ENCODE results near the gene ABAT.

ABAT gene

DNA sequence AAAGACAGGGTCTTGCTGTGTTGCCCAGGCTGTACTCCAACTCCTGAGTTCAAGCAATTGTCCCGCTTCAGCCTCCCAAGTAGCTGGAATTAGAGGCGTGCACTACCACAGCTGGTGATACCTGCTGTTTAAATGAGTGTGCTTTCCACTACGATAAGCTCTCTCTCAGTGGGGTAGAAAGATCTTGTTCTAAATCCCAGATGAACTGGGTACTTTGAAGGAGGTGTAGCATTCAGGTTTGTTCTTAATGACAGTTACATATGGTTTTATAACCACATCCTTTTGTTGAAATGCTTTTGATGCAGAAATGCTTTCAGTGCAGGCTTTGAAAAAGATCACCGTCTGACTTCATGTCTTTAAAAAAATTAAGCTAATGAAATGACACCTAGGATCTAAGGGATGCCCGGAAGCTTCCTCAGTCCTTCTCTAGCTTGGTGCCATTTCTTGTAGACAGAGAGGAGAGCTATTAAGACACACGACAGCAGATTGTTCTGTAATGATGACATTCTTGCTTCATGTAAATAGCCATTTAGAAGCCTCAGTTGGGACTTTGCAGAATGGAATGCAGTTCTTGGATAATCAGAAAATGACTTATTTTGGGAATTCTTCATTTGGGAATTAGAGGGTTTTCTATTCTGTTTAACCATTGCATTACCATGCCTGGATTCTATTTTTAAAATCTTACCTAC, 142.7 kb downstream of the ABAT start:
- H3K9me3 ChIP-seq (replicated peaks; ENCODE audit: insufficient read depth, low read length) = no peaks in the 10 kb centered on the region
- no peaks in the 10 kb centered on the region; the same call in 1 of the 2 replicates for H3F3A ChIP-seq (ENCODE audit: insufficient read depth, low read length)
- peaks cover 5% of the 10 kb centered on the region; the same call in 1 of the 2 replicates for H4K20me1 ChIP-seq (ENCODE audit: insufficient read depth, low read length)
- TF ChIP-seq EZH2 (optimal IDR thresholded peaks at IDR 0.05; ENCODE audit: low read depth, low read length) (no peak), EZH2phosphoT487 (IDR thresholded peaks at IDR 0.05; ENCODE audit: low read length) (no peak)
- TF ChIP-seq, protein P1, sequence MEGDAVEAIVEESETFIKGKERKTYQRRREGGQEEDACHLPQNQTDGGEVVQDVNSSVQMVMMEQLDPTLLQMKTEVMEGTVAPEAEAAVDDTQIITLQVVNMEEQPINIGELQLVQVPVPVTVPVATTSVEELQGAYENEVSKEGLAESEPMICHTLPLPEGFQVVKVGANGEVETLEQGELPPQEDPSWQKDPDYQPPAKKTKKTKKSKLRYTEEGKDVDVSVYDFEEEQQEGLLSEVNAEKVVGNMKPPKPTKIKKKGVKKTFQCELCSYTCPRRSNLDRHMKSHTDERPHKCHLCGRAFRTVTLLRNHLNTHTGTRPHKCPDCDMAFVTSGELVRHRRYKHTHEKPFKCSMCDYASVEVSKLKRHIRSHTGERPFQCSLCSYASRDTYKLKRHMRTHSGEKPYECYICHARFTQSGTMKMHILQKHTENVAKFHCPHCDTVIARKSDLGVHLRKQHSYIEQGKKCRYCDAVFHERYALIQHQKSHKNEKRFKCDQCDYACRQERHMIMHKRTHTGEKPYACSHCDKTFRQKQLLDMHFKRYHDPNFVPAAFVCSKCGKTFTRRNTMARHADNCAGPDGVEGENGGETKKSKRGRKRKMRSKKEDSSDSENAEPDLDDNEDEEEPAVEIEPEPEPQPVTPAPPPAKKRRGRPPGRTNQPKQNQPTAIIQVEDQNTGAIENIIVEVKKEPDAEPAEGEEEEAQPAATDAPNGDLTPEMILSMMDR (IDR thresholded peaks at IDR 0.05; ENCODE audit: low read length) = no peak
- H3K4me2 ChIP-seq (ENCODE audit: low read depth, low read length) = no peak overlapping the region
- H3K4me3 ChIP-seq (ENCODE audit: low read length) = no peak overlapping the region
- peaks cover 46% of the 10 kb centered on the region for H3K79me2 ChIP-seq (ENCODE audit: low read length)
- H2AFZ ChIP-seq (ENCODE audit: low read length) = no peak overlapping the region
- no peak overlapping the region for H3K27ac ChIP-seq (ENCODE audit: low read length)
- no peaks in the 10 kb centered on the region for H3K27me3 ChIP-seq (replicated peaks; ENCODE audit: insufficient read depth, low read length)
- no peaks in the 10 kb centered on the region for H3K9me2 ChIP-seq (replicated peaks; ENCODE audit: insufficient read depth, low read length)
- peak; percentile 11 for DNase-seq
- peaks cover 14% of the 10 kb centered on the region for H3K36me3 ChIP-seq (replicated peaks; ENCODE audit: insufficient read depth, low read length)
- no peaks in the 10 kb centered on the region for H3K4me1 ChIP-seq (ENCODE audit: low read length)
- H3K9ac ChIP-seq (ENCODE audit: low read length) = no peak overlapping the region

DNA sequence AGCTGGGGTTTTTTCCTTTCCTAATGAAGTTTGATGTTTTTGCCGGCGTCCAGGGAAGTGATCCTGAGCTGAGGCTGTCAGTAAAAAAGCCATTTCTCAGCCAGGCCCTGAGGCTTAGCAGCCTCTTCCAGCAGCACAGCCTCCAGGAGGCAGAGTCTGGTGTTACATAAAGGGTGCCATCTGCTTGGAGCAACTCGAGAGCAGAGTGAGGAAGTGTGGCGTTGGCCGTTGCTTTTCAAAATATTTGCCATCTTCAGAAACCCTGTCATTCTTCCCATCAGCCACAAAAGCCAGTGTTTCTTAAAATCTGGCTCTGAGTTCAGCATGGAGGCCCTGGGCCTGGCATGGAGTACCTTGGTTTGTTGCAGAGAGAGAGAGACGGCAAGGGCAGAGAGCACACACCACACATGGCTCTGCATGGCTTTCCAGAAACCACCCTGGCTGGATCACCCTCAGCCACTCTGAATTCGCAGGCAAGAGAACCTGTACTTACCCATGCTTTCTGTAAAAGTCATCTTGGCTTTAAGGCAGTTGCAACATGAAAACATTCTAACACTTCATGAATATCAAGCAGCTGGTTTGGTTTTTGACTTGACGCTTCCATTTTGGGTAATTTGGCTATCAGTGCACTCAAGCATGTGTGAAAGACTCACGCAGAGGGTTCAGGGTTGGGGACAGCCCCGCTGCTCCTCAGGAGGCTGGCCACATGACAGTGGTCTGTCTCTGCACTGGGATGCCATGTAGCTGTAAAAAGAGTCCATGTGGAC, 144.3 kb downstream of the ABAT start:
- H3K9me3 ChIP-seq (replicated peaks; ENCODE audit: insufficient read depth, low read length) = no peaks in the 10 kb centered on the region
- no peaks in the 10 kb centered on the region for H3K4me1 ChIP-seq (ENCODE audit: low read length)
- peaks cover 40% of the 10 kb centered on the region for H3K79me2 ChIP-seq (ENCODE audit: low read length)
- H3K4me2 ChIP-seq (ENCODE audit: low read depth, low read length) = no peak overlapping the region
- DNase-seq = no peak
- H3K9ac ChIP-seq (ENCODE audit: low read length) = no peak overlapping the region
- peaks cover 5% of the 10 kb centered on the region; the same call in 1 of the 2 replicates for H4K20me1 ChIP-seq (ENCODE audit: insufficient read depth, low read length)
- H3F3A ChIP-seq (ENCODE audit: insufficient read depth, low read length) = no peaks in the 10 kb centered on the region
- TF ChIP-seq EZH2phosphoT487 (IDR thresholded peaks at IDR 0.05; ENCODE audit: low read length) (no peak), EZH2 (optimal IDR thresholded peaks at IDR 0.05; ENCODE audit: low read depth, low read length) (no peak)
- TF ChIP-seq, protein P1 (IDR thresholded peaks at IDR 0.05; ENCODE audit: low read length) = no peak
- peaks cover 14% of the 10 kb centered on the region for H3K36me3 ChIP-seq (replicated peaks; ENCODE audit: insufficient read depth, low read length)
- H3K4me3 ChIP-seq (ENCODE audit: low read length) = no peak overlapping the region
- H3K27me3 ChIP-seq (replicated peaks; ENCODE audit: insufficient read depth, low read length) = no peaks in the 10 kb centered on the region
- no peak overlapping the region for H3K27ac ChIP-seq (ENCODE audit: low read length)
- H2AFZ ChIP-seq (ENCODE audit: low read length) = no peak overlapping the region
- no peaks in the 10 kb centered on the region for H3K9me2 ChIP-seq (replicated peaks; ENCODE audit: insufficient read depth, low read length)

DNA sequence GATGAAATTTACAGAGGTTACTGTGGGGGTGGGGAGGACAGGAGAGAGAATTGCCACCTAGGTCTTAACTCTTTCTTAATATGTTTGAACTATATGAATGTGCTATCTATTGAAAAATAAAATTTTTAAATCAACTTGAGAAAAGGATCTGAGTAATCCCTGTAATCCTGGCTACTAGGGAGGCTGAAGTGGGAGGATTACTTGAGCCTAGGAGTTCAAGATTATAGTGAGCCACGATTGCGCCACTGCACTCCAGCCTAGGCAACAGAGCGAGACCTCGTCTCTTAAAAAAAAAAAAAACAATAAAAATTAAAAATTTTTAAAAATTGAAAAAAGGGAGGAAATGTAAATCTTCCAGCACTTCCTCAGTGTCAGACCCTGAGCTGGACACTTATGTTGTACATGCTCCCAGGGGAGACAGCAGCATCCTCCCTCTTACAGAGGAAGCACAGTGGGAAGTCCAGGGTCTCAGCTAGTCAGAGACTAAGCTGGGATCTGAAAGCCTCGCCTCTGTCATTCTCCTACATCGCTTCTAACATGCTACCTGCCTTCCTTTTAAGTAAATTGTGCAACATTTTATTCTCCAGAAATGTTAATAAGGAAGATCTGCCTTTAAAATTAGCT, 145.1 kb downstream of the ABAT start:
- Histone ChIP-seq H3K79me2 (ENCODE audit: low read length) (peaks cover 40% of the 10 kb centered on the region), H3F3A (ENCODE audit: insufficient read depth, low read length) (no peaks in the 10 kb centered on the region), H3K4me3 (ENCODE audit: low read length) (no peak overlapping the region), H3K27ac (ENCODE audit: low read length) (no peak overlapping the region), H3K27me3 (replicated peaks; ENCODE audit: insufficient read depth, low read length) (no peaks in the 10 kb centered on the region), H3K36me3 (replicated peaks; ENCODE audit: insufficient read depth, low read length) (peaks cover 9% of the 10 kb centered on the region), H2AFZ (ENCODE audit: low read length) (no peak overlapping the region), H3K9me3 (replicated peaks; ENCODE audit: insufficient read depth, low read length) (no peaks in the 10 kb centered on the region), H3K9me2 (replicated peaks; ENCODE audit: insufficient read depth, low read length) (no peaks in the 10 kb centered on the region), H3K4me1 (ENCODE audit: low read length) (no peaks in the 10 kb centered on the region), H4K20me1 (ENCODE audit: insufficient read depth, low read length) (peaks cover 5% of the 10 kb centered on the region; the same call in 1 of the 2 replicates), H3K4me2 (ENCODE audit: low read depth, low read length) (no peak overlapping the region), H3K9ac (ENCODE audit: low read length) (no peak overlapping the region)
- TF ChIP-seq, protein P1 (IDR thresholded peaks at IDR 0.05; ENCODE audit: low read length) = no peak
- TF ChIP-seq EZH2phosphoT487 (IDR thresholded peaks at IDR 0.05; ENCODE audit: low read length) (no peak), EZH2 (optimal IDR thresholded peaks at IDR 0.05; ENCODE audit: low read depth, low read length) (no peak)
- DNase-seq = no peak
